HCT116 (cell line): ENCODE results near the gene MYO1B. TPM values are rescaled to one million over a fixed set of nuclear protein-coding genes. Genes with fewer than 3 reads are reported as not detected.

ENCODE experiments used
- ATAC-seq: fragments of 200-7000 bp; cut with Tn5 transposase; 2 replicates; pipeline ENCODE4 v1.9.1; 2020; ENCODE audit warnings: mild to moderate bottlenecking, moderate library complexity
- BruUV-seq: library from RNA; stranded (reverse); fragments of 400-500 nt; replicated peaks from 2 replicates; lab custom pipeline; 2021; lab: Mats Ljungman, UMichigan
- CTCF ChIA-PET: fragments of 300-600 bp; sonication (Branson Sonifier 250); formaldehyde crosslinking; loops from one replicate; lab custom pipeline; 2021; ENCODE audit warnings: antibody characterized with exemption; lab: Charles Lee
- POLR2A ChIA-PET: fragments of 300-600, 350-600 bp; sonication (Branson Sonifier 250); formaldehyde crosslinking; loops from one replicate; lab custom pipeline; 2021; ENCODE audit warnings: antibody characterized with exemption; lab: Charles Lee
- RAD21 ChIA-PET, 2 experiments: fragments of 300-600 bp; sonication (Branson Sonifier 250); formaldehyde crosslinking; loops; one replicate each; lab custom pipeline; 2023; ENCODE audit warnings: low total read pairs in 2 of 2; ENCODE audit not compliant: uncharacterized antibody in 2 of 2, unreplicated experiment in 2 of 2, low non-redundant PET in 1 of 2; lab: Charles Lee
- DNase-seq: peaks from one replicate; pipeline ENCODE4 v3.0.0-alpha.2; 2010; ENCODE audit warnings: low read depth, low spot score
- H2AFZ ChIP-seq: fragments of 200-600 bp; shearing (Covaris generic), sonication (generic); 2 replicates; pipeline ENCODE4 v1.6.1; 2017; ENCODE audit warnings: low read depth, mixed run types, mixed read lengths, antibody characterized with exemption, low read length; ENCODE audit not compliant: poor library complexity, severe bottlenecking
- H3K27ac ChIP-seq: 2 replicates; pipeline ENCODE4 v1.5.1; 2012; ENCODE audit warnings: low read depth, low read length
- H3K27me3 ChIP-seq: fragments of 200-600 bp; sonication (generic); 2 replicates; pipeline ENCODE4 v1.6.1; 2016; ENCODE audit warnings: mixed run types, low read length, mixed read lengths; ENCODE audit not compliant: insufficient read depth
- H3K36me3 ChIP-seq, 2 experiments: fragments of 200-500 bp in 1 of 2; fragments of 200-600 bp in 1 of 2; sonication (Bioruptor generic) in 1 of 2; sonication (generic) in 1 of 2; 2 replicates each; pipeline versions ENCODE4 v1.5.1 to v1.6.1; 2014 to 2016; ENCODE audit warnings: low read length in 2 of 2, inconsistent platforms in 1 of 2, mixed read lengths in 1 of 2, mixed run types in 1 of 2; ENCODE audit not compliant: insufficient read depth in 2 of 2, control insufficient read depth in 1 of 2
- H3K4me1 ChIP-seq, 2 experiments: fragments of 200-600 bp in 1 of 2; sonication (generic) in 1 of 2; 2 replicates each; pipeline versions ENCODE4 v1.5.1 to v1.6.1; 2012 to 2017; ENCODE audit warnings: low read length in 2 of 2, inconsistent platforms in 1 of 2, mild to moderate bottlenecking in 1 of 2, mixed read lengths in 1 of 2, mixed run types in 1 of 2, moderate library complexity in 1 of 2; ENCODE audit not compliant: insufficient read depth in 2 of 2, control insufficient read depth in 1 of 2
- H3K4me2 ChIP-seq: fragments of 200-600 bp; sonication (generic); 2 replicates; pipeline ENCODE4 v1.6.1; 2017; ENCODE audit warnings: mixed run types, low read length, mixed read lengths
- H3K4me3 ChIP-seq, 2 experiments: fragments of 200-600 bp in 1 of 2; sonication (generic) in 1 of 2; replicated peaks in 1 of 2; 2 replicates each; pipeline ENCODE4 v1.5.1; 2011 to 2016; ENCODE audit warnings: low read length in 2 of 2, control low read depth in 1 of 2, low read depth in 1 of 2, mild to moderate bottlenecking in 1 of 2, mixed read lengths in 1 of 2, mixed run types in 1 of 2
- H3K79me2 ChIP-seq: fragments of 200-600 bp; sonication (generic); 2 replicates; pipeline ENCODE4 v1.6.1; 2017; ENCODE audit warnings: mild to moderate bottlenecking, mixed run types, low read length, moderate library complexity, mixed read lengths; ENCODE audit not compliant: insufficient read depth
- H3K9ac ChIP-seq: fragments of 200-600 bp; sonication (generic); 2 replicates; pipeline ENCODE4 v1.6.1; 2016; ENCODE audit warnings: low read length, mixed read lengths
- H3K9me2 ChIP-seq: fragments of 200-600 bp; sonication (generic), shearing (Covaris generic); 2 replicates; pipeline ENCODE4 v1.6.1; 2017; ENCODE audit warnings: mixed run types, mild to moderate bottlenecking, moderate library complexity; ENCODE audit not compliant: insufficient read depth
- H3K9me3 ChIP-seq, 2 experiments: fragments of 200-500 bp in 1 of 2; fragments of 200-600 bp in 1 of 2; sonication (Bioruptor generic) in 1 of 2; sonication (generic) in 1 of 2; 2 replicates each; pipeline ENCODE4 v1.6.1; 2014 to 2017; ENCODE audit warnings: low read length in 2 of 2, mixed read lengths in 2 of 2, inconsistent platforms in 1 of 2, low read depth in 1 of 2, mild to moderate bottlenecking in 1 of 2, mixed run types in 1 of 2, moderate library complexity in 1 of 2; ENCODE audit not compliant: control insufficient read depth in 1 of 2, insufficient read depth in 1 of 2
- H4K20me1 ChIP-seq: fragments of 200-600 bp; sonication (generic), shearing (Covaris generic); 2 replicates; pipeline ENCODE4 v1.6.1; 2017; ENCODE audit warnings: mixed run types, mild to moderate bottlenecking, moderate library complexity; ENCODE audit not compliant: insufficient read depth
- ATF3 ChIP-seq: IDR thresholded peaks from 2 replicates; pipeline ENCODE4 v1.6.1; 2012
- CEBPB ChIP-seq: IDR thresholded peaks from 2 replicates; pipeline ENCODE4 v1.6.1; 2012; ENCODE audit warnings: low read depth
- CTCF ChIP-seq, 3 experiments: fragments of 200-600 bp in 1 of 3; sonication (generic) in 1 of 3; IDR thresholded peaks in 2 of 3; conservative IDR thresholded peaks in 1 of 3; 2 replicates each; pipeline ENCODE4 v1.5.1; 2012 to 2017; ENCODE audit warnings: low read depth in 2 of 3, low read length in 2 of 3, antibody characterized with exemption in 1 of 3, borderline replicate concordance in 1 of 3, control low read depth in 1 of 3, mild to moderate bottlenecking in 1 of 3, mixed read lengths in 1 of 3, mixed run types in 1 of 3, moderate library complexity in 1 of 3; ENCODE audit not compliant: insufficient read depth in 1 of 3
- MAX ChIP-seq: IDR thresholded peaks from 2 replicates; pipeline ENCODE4 v1.6.1; 2012
- ZBTB33 ChIP-seq: IDR thresholded peaks from 2 replicates; pipeline ENCODE4 v1.6.1; 2011; ENCODE audit warnings: mild to moderate bottlenecking, low read length, moderate library complexity; ENCODE audit not compliant: insufficient replicate concordance; ENCODE audit errors: extremely low read depth
- ZNF274 ChIP-seq: fragments of 200-500 bp; sonication (Bioruptor generic); IDR thresholded peaks from 2 replicates; pipeline ENCODE4 v1.6.1; 2014; ENCODE audit warnings: mild to moderate bottlenecking, low read depth, low read length, inconsistent platforms
- intact Hi-C: fragments of 100-400 bp; cut with micrococcal nuclease; formaldehyde crosslinking; loops from 2 replicates; pipeline ENCODE4 v1.10.0; 2022
- total RNA-seq: library from RNA; stranded (reverse); gene quantifications from one replicate; pipeline ENCODE4 v1.2.1, GENCODE V29; 2021; ENCODE audit not compliant: unreplicated experiment

The MYO1B gene
- total RNA-seq, 1 experiment from 2014 or later = 51.7 TPM

- H3K9ac ChIP-seq = no peak overlapping the region
- no peak overlapping the region for H3K27ac ChIP-seq
- peaks cover 0 to 20% of the 10 kb centered on the region in 2 experiments; a peak in 1 of 4 replicates for H3K4me1 ChIP-seq
- no TSS peak for BruUV-seq
- H3K9me2 ChIP-seq = no peaks in the 10 kb centered on the region
- RAD21 ChIA-PET = no interaction called here
- no peak for TF ChIP-seq ATF3
- no peak for TF ChIP-seq MAX
- no peak overlapping the region for H2AFZ ChIP-seq
- no peaks in the 10 kb centered on the region for H3K9me3 ChIP-seq
- no peaks in the 10 kb centered on the region for H3K27me3 ChIP-seq
- CTCF ChIA-PET = no interaction called here
- intact Hi-C loops = no loop called here
- H4K20me1 ChIP-seq = no peaks in the 10 kb centered on the region
- no peak overlapping the region for H3K4me2 ChIP-seq
- no peak overlapping the region for H3K4me3 ChIP-seq
- no peaks in the 10 kb centered on the region for H3K36me3 ChIP-seq
- no peak for DNase-seq
- ATAC-seq = no peak
- peaks cover 90% of the 10 kb centered on the region for H3K79me2 ChIP-seq
- POLR2A ChIA-PET = no interaction called here
Observed at GRCh38 chr2:191263050-191263449, 17.8 kb downstream of the MYO1B start.

GRCh38 chr2:191264647-191265081 lies 19.5 kb downstream of the MYO1B start:
- ChIA-PET RAD21 (interaction anchor here in 1 of 2 experiments (1.2 kb wide), 1 partner anchor 109 kb away, joined by 3 read pairs; no protein-coding TSS in a partner anchor), CTCF (no interaction called here), POLR2A (no interaction called here)
- H3K9ac ChIP-seq = no peak overlapping the region
- H3K36me3 ChIP-seq = no peaks in the 10 kb centered on the region
- BruUV-seq = no TSS peak
- no peaks in the 10 kb centered on the region for H3K9me2 ChIP-seq
- peaks cover 90% of the 10 kb centered on the region for H3K79me2 ChIP-seq
- H3K27ac ChIP-seq = no peak overlapping the region
- ATAC-seq (no peak), DNase-seq (no peak)
- H4K20me1 ChIP-seq = no peaks in the 10 kb centered on the region
- no peak overlapping the region for H3K4me2 ChIP-seq
- H2AFZ ChIP-seq = no peak overlapping the region
- intact Hi-C loops = no loop called here
- no peaks in the 10 kb centered on the region for H3K9me3 ChIP-seq
- TF ChIP-seq ZNF274 = no peak
- TF ChIP-seq CEBPB = no peak
- no peak for TF ChIP-seq CTCF (IDR thresholded peaks at IDR 0.05 in 2 of 3, conservative IDR thresholded peaks at IDR 0.05 in 1 of 3; ENCODE audit: borderline replicate concordance in 1 of 3, insufficient read depth in 1 of 3, low read depth in 2 of 3, low read length in 2 of 3)
- no peak for TF ChIP-seq ZBTB33
- peaks cover 0 to 20% of the 10 kb centered on the region in 2 experiments; a peak in 1 of 4 replicates for H3K4me1 ChIP-seq
- H3K4me3 ChIP-seq = no peak overlapping the region
- H3K27me3 ChIP-seq = no peaks in the 10 kb centered on the region
